NCI-H446 (cell line): ENCODE measurements around the gene GPR34.
"Not testable (repeated sequence)": the region's sequence is repeated elsewhere in the genome, so short reads cannot be mapped to it uniquely, and the experiment has no call there.

Source experiments
- DNase-seq, 2 experiments: peaks; one replicate each; lab custom pipeline; 2025; lab: John Stamatoyannopoulos, UW

GPR34 gene

GRCh38 chrX:41695426-41695825 lies 6.7 kb downstream of the GPR34 start:
- no peak for DNase-seq

GRCh38 chrX:41703574-41704029 lies 14.8 kb downstream of the GPR34 start:
- DNase-seq: no peak

- DNase-seq: no peak
These were observed 16.3 kb downstream of the GPR34 start for GRCh38 chrX:41705042-41705441.

GRCh38 chrX:41705680-41706374 lies 17.1 kb downstream of the GPR34 start:
- DNase-seq: no peak

GRCh38 chrX:41707218-41707617 lies 18.4 kb downstream of the GPR34 start:
- DNase-seq: no peak

- no peak for DNase-seq
These were observed 19.7 kb downstream of the GPR34 start for GRCh38 chrX:41708486-41708885.

- no peak for DNase-seq
These were observed 22.4 kb downstream of the GPR34 start for GRCh38 chrX:41711021-41711667.

GRCh38 chrX:41716222-41716621 lies 27.4 kb downstream of the GPR34 start:
- no peak for DNase-seq

- DNase-seq: no peak
These were observed 28.1 kb downstream of the GPR34 start for GRCh38 chrX:41716767-41717473.

- no peak for DNase-seq
These were observed 29.9 kb downstream of the GPR34 start for GRCh38 chrX:41718481-41719235.

- not testable (repeated sequence) for DNase-seq
These were observed 30.8 kb downstream of the GPR34 start for GRCh38 chrX:41719610-41720009.

- DNase-seq: no peak
These were observed 31.5 kb downstream of the GPR34 start for GRCh38 chrX:41720125-41720779.

GRCh38 chrX:41721590-41721989 lies 32.8 kb downstream of the GPR34 start:
- no peak for DNase-seq

GRCh38 chrX:41722214-41722613 lies 33.4 kb downstream of the GPR34 start:
- DNase-seq: no peak

GRCh38 chrX:41722816-41723618 lies 34.2 kb downstream of the GPR34 start:
- no peak for DNase-seq

GRCh38 chrX:41723826-41724225 lies 35.1 kb downstream of the GPR34 start, which contains the start of gene GPR82:
Gene GPR82, plus strand, starts transcription at chrX:41724181. Its CDS starts 2,846 bp downstream, at chrX:41727027.
- no peak for DNase-seq

GRCh38 chrX:41728125-41728524 lies 39.4 kb downstream of the GPR34 start:
- DNase-seq: no peak

GRCh38 chrX:41730081-41730480 lies 41.3 kb downstream of the GPR34 start:
- DNase-seq: no peak

- DNase-seq: no peak
These were observed 43.5 kb downstream of the GPR34 start for GRCh38 chrX:41732260-41732659.

GRCh38 chrX:41733939-41734338 lies 45.2 kb downstream of the GPR34 start:
- no peak for DNase-seq

GRCh38 chrX:41734530-41734929 lies 45.8 kb downstream of the GPR34 start:
- no peak for DNase-seq
